ENCODE data around the gene JADE1. TPM values are rescaled to one million over a fixed set of nuclear protein-coding genes. Genes with fewer than 3 reads are reported as not detected.

The JADE1 gene
- total RNA-seq, 2 experiments from 2014 or later: 43.1 to 64.0 TPM

GRCh38 chr4:128876200-128876599, 66.7 kb downstream of the JADE1 start:
- no peaks in the 10 kb centered on the region for H3K9me2 ChIP-seq (ENCODE audit: insufficient read depth, low read length)
- H3K4me2 ChIP-seq (ENCODE audit: low read length): no peak overlapping the region
- DNase-seq (ENCODE audit: low spot score): no peak
- no peak overlapping the region for H3K4me3 ChIP-seq (ENCODE audit: low read depth, low read length, poor library complexity, severe bottlenecking)
- intact Hi-C loops (cut with micrococcal nuclease; ENCODE audit: unreplicated experiment): no loop called here
- H3K9me3 ChIP-seq (ENCODE audit: low read length): no peaks in the 10 kb centered on the region
- CTCF ChIA-PET (ENCODE audit: unreplicated experiment): no interaction called here
- H3K27ac ChIP-seq (ENCODE audit: low read depth, low read length, poor library complexity, severe bottlenecking): no peak overlapping the region
- no peaks in the 10 kb centered on the region for H3K4me1 ChIP-seq (ENCODE audit: insufficient read depth, low read length, poor library complexity, severe bottlenecking)
- TF ChIP-seq, protein P1, sequence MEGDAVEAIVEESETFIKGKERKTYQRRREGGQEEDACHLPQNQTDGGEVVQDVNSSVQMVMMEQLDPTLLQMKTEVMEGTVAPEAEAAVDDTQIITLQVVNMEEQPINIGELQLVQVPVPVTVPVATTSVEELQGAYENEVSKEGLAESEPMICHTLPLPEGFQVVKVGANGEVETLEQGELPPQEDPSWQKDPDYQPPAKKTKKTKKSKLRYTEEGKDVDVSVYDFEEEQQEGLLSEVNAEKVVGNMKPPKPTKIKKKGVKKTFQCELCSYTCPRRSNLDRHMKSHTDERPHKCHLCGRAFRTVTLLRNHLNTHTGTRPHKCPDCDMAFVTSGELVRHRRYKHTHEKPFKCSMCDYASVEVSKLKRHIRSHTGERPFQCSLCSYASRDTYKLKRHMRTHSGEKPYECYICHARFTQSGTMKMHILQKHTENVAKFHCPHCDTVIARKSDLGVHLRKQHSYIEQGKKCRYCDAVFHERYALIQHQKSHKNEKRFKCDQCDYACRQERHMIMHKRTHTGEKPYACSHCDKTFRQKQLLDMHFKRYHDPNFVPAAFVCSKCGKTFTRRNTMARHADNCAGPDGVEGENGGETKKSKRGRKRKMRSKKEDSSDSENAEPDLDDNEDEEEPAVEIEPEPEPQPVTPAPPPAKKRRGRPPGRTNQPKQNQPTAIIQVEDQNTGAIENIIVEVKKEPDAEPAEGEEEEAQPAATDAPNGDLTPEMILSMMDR (conservative IDR thresholded peaks at IDR 0.05; ENCODE audit: low read length): no peak
- no peak for TF ChIP-seq EZH2phosphoT487 (IDR thresholded peaks at IDR 0.05; ENCODE audit: borderline replicate concordance, low read depth, low read length)
- peaks cover 50% of the 10 kb centered on the region for H3K36me3 ChIP-seq (ENCODE audit: insufficient read depth, low read length)
- no peak overlapping the region for H2AFZ ChIP-seq (ENCODE audit: low read length)
- POLR2A ChIA-PET: interaction anchor here (0.5 to 0.6 kb wide), 2 partner anchors 50 to 55 kb away, joined by 3 read pairs; no protein-coding TSS in a partner anchor
- BruUV-seq (replicated peaks): no TSS peak
- H4K20me1 ChIP-seq (ENCODE audit: insufficient read depth, low read length): no peaks in the 10 kb centered on the region
- no peaks in the 10 kb centered on the region for H3K79me2 ChIP-seq (ENCODE audit: insufficient read depth, low read depth, low read length)

- BruUV-seq (replicated peaks): no TSS peak
- TF ChIP-seq EZH2phosphoT487 (IDR thresholded peaks at IDR 0.05; ENCODE audit: borderline replicate concordance, low read depth, low read length): no peak
- TF ChIP-seq, protein P1 (conservative IDR thresholded peaks at IDR 0.05; ENCODE audit: low read length): no peak
- no peak for DNase-seq (ENCODE audit: low spot score)
- no peak overlapping the region for H2AFZ ChIP-seq (ENCODE audit: low read length)
- H3K4me3 ChIP-seq (ENCODE audit: low read depth, low read length, poor library complexity, severe bottlenecking): no peak overlapping the region
- intact Hi-C loops (cut with micrococcal nuclease; ENCODE audit: unreplicated experiment): no loop called here
- ChIA-PET CTCF (ENCODE audit: unreplicated experiment) (no interaction called here), POLR2A (interaction anchor here (0.5 to 1.3 kb wide), 5 partner anchors 14 to 1455 kb away, joined by 3 to 4 read pairs (median 3); no protein-coding TSS in a partner anchor)
- no peaks in the 10 kb centered on the region for H4K20me1 ChIP-seq (ENCODE audit: insufficient read depth, low read length)
- no peak overlapping the region for H3K4me2 ChIP-seq (ENCODE audit: low read length)
- no peaks in the 10 kb centered on the region for H3K79me2 ChIP-seq (ENCODE audit: insufficient read depth, low read depth, low read length)
- H3K27ac ChIP-seq (ENCODE audit: low read depth, low read length, poor library complexity, severe bottlenecking): no peak overlapping the region
- H3K9me2 ChIP-seq (ENCODE audit: insufficient read depth, low read length): no peaks in the 10 kb centered on the region
- peaks cover 33% of the 10 kb centered on the region for H3K36me3 ChIP-seq (ENCODE audit: insufficient read depth, low read length)
- no peaks in the 10 kb centered on the region for H3K4me1 ChIP-seq (ENCODE audit: insufficient read depth, low read length, poor library complexity, severe bottlenecking)
- no peaks in the 10 kb centered on the region for H3K9me3 ChIP-seq (ENCODE audit: low read length)
Observed at GRCh38 chr4:128877934-128878333, 68.4 kb downstream of the JADE1 start.

DNA sequence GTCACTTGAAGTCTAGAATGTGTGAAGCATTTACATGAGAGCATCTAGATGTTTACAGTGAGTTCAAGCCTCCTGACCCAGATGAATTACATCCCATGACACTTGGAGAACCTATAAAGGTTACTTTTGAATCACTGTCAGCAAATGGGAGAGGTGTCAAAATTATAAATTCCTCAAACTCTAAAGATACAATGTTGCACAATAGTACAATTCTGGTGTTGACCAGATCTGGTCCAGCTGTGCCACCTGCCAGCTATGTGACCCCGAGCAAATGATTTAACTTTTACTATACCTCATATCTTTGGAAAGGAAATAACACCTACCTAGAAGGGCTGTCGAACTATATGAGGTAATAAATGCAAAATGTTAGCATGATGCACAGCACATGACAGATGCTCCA, 69.8 kb downstream of the JADE1 start:
- CTCF ChIA-PET (ENCODE audit: unreplicated experiment): no interaction called here
- H3K9me2 ChIP-seq (ENCODE audit: insufficient read depth, low read length): no peaks in the 10 kb centered on the region
- POLR2A ChIA-PET: interaction anchor here (1.3 kb wide), 1 partner anchor 13 kb away, joined by 4 read pairs; no protein-coding TSS in a partner anchor
- intact Hi-C loops (cut with micrococcal nuclease; ENCODE audit: unreplicated experiment): no loop called here
- no peak overlapping the region for H3K27ac ChIP-seq (ENCODE audit: low read depth, low read length, poor library complexity, severe bottlenecking)
- no peaks in the 10 kb centered on the region for H4K20me1 ChIP-seq (ENCODE audit: insufficient read depth, low read length)
- H3K4me2 ChIP-seq (ENCODE audit: low read length): no peak overlapping the region
- no peaks in the 10 kb centered on the region for H3K79me2 ChIP-seq (ENCODE audit: insufficient read depth, low read depth, low read length)
- H3K36me3 ChIP-seq (ENCODE audit: insufficient read depth, low read length): peaks cover 20% of the 10 kb centered on the region; the same call in 1 of the 2 replicates
- BruUV-seq (replicated peaks): no TSS peak
- H3K9me3 ChIP-seq (ENCODE audit: low read length): no peaks in the 10 kb centered on the region
- no peaks in the 10 kb centered on the region for H3K4me1 ChIP-seq (ENCODE audit: insufficient read depth, low read length, poor library complexity, severe bottlenecking)
- no peak for TF ChIP-seq EZH2phosphoT487 (IDR thresholded peaks at IDR 0.05; ENCODE audit: borderline replicate concordance, low read depth, low read length)
- TF ChIP-seq, protein P1 (conservative IDR thresholded peaks at IDR 0.05; ENCODE audit: low read length): no peak
- DNase-seq (ENCODE audit: low spot score): no peak
- no peak overlapping the region for H3K4me3 ChIP-seq (ENCODE audit: low read depth, low read length, poor library complexity, severe bottlenecking)
- no peak overlapping the region for H2AFZ ChIP-seq (ENCODE audit: low read length)

Measured in OCI-LY7 (cell line).